Adrenal gland (tissue), 5 donors: Measurements from ENCODE around the gene FGFR3.

Experiments
- CTCF ChIP-seq, 6 experiments: fragments of 450-650 bp in 4 of 6; fragments of 200-600 bp in 2 of 6; sonication (generic) in 1 of 6; IDR thresholded peaks; 1 replicate in 5 of 6; 2 replicates in 1 of 6; pipeline versions ENCODE4 v1.5.1 to v1.8.0; 2016 to 2021; ENCODE audit warnings: antibody characterized with exemption in 6 of 6, mild to moderate bottlenecking in 2 of 6, moderate library complexity in 1 of 6
- POLR2A ChIP-seq, 2 donors: fragments of 450-650 bp; IDR thresholded peaks; one replicate each; pipeline ENCODE4 v1.6.1; 2017; ENCODE audit warnings: antibody characterized with exemption in 2 of 2, mild to moderate bottlenecking in 2 of 2, moderate library complexity in 1 of 2
- donor health status: DM: no; HTN: no; CAD: no.

- TF ChIP-seq CTCF (IDR thresholded peaks at IDR 0.05), result no peak
- TF ChIP-seq POLR2A (IDR thresholded peaks at IDR 0.05), result no peak
Observed at GRCh38 chr4:1830234-1830633, 37.1 kb downstream of the FGFR3 start.
